Measurements from ENCODE around the gene TSEN2. TPM values are rescaled to one million over a fixed set of nuclear protein-coding genes. Genes with fewer than 3 reads are reported as not detected.

Gene TSEN2
- total RNA-seq, 1 donor from 2014 or later, result 8.6 TPM

DNA sequence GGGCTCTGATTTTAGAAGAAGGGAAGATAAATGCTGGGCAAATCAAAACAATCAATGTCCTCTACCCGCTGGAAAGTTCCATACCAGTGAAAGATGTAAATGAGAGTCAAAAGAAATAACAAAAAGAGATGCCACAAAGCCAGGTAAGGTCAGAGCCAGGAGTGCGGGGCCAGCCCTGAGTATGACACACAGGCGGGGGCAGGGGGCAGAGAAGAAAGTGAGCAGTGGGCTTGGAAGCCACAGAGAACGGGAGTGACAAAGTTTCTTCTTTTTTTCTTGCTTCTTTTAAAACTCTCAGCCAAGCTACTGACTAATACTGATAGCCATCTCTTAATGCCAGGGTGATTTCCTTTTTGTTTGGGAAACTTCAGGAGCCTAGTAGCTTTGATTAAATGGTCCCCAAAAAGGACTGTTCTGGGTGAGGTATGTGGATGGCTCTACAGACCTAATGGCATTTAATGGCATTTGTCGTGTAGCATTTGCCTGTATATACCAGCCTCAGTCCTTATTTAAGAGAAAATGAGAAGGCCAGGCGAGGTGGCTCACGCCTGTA, 23.1 kb upstream of the TSEN2 start:
- Mint-ChIP-seq H3K4me3 (ENCODE audit: unreplicated experiment) (no peak overlapping the region), H3K27ac (ENCODE audit: unreplicated experiment) (no peak overlapping the region), H3K36me3 (ENCODE audit: low read depth) (no peaks in the 10 kb centered on the region), H3K4me1 (ENCODE audit: low read depth) (peaks cover 11% of the 10 kb centered on the region), H3K9me3 (ENCODE audit: low read depth) (no peaks in the 10 kb centered on the region), H3K27me3 (ENCODE audit: low read depth) (no peaks in the 10 kb centered on the region)
- TF ChIP-seq, protein P1, sequence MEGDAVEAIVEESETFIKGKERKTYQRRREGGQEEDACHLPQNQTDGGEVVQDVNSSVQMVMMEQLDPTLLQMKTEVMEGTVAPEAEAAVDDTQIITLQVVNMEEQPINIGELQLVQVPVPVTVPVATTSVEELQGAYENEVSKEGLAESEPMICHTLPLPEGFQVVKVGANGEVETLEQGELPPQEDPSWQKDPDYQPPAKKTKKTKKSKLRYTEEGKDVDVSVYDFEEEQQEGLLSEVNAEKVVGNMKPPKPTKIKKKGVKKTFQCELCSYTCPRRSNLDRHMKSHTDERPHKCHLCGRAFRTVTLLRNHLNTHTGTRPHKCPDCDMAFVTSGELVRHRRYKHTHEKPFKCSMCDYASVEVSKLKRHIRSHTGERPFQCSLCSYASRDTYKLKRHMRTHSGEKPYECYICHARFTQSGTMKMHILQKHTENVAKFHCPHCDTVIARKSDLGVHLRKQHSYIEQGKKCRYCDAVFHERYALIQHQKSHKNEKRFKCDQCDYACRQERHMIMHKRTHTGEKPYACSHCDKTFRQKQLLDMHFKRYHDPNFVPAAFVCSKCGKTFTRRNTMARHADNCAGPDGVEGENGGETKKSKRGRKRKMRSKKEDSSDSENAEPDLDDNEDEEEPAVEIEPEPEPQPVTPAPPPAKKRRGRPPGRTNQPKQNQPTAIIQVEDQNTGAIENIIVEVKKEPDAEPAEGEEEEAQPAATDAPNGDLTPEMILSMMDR (IDR thresholded peaks at IDR 0.05), result no peak
- DNase-seq (ENCODE audit: low spot score), result no peak

DNA sequence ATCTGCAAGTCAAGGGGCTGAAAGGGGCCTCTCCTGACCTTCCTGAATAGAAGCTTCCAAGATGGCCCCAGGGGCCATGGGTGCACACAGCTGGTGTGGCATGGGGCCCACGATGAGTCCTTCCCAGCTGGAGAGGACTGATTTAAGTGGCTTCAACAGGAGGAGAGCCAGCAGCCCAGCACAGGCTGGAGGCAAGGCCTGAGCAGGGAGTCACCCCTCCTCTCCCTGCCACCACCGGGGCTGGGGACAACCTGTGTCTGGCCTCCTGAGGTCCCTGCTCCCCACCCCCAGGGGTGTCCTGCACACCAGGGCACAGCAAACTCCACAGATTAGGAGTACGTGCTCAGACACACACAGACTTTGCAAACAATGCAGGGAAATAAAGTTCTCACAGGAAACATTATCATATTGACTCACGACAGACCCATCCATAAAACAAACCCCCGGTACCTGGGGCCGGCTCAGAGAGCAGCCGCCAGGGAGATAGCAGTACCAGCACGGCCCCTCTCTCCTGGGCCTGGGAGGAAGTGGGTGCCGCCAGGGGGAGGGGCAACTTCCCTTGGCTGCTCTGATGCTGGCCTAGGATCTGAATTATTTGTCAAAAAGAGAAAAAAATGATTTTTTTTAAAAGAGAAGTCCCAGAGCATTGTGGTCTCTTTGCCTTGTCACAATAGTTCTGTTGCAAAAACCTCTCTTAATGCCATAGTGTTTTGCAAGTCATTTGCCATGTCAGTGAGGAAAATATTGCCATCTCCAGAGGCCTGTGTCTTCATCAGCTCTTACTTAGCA, 21.9 kb upstream of the TSEN2 start:
- H3K27ac Mint-ChIP-seq (ENCODE audit: unreplicated experiment), result no peak overlapping the region
- peaks cover 12% of the 10 kb centered on the region for H3K4me1 Mint-ChIP-seq (ENCODE audit: low read depth)
- no peaks in the 10 kb centered on the region for H3K9me3 Mint-ChIP-seq (ENCODE audit: low read depth)
- no peak overlapping the region for H3K4me3 Mint-ChIP-seq (ENCODE audit: unreplicated experiment)
- DNase-seq (ENCODE audit: low spot score), result no peak
- TF ChIP-seq, protein P1 (IDR thresholded peaks at IDR 0.05), result no peak
- no peaks in the 10 kb centered on the region for H3K36me3 Mint-ChIP-seq (ENCODE audit: low read depth)
- H3K27me3 Mint-ChIP-seq (ENCODE audit: low read depth), result no peaks in the 10 kb centered on the region

DNA sequence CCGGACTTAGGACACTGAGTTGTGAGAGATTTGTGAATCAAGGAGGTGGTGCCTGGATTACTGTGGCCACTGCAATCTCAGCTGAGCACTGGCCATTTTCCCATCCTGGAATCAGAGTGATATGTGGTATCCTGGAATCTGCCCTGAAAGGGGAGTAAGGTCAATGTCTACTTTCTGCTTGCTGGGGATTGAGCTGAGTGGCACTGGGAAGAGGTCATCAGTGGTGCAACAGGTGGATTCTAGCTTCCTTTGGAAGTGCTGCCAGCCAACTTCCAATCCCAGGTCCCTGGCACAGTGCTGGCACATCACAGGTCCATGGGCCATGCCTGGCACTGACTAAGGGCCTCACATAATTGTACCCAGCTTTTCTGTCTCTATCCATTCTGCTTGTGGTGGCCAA, 20.6 kb upstream of the TSEN2 start:
- H3K9me3 Mint-ChIP-seq (ENCODE audit: low read depth), result no peaks in the 10 kb centered on the region
- DNase-seq (ENCODE audit: low spot score), result no peak
- H3K4me3 Mint-ChIP-seq (ENCODE audit: unreplicated experiment), result no peak overlapping the region
- no peaks in the 10 kb centered on the region for H3K27me3 Mint-ChIP-seq (ENCODE audit: low read depth)
- peaks cover 12% of the 10 kb centered on the region for H3K4me1 Mint-ChIP-seq (ENCODE audit: low read depth)
- H3K36me3 Mint-ChIP-seq (ENCODE audit: low read depth), result no peaks in the 10 kb centered on the region
- TF ChIP-seq, protein P1 (IDR thresholded peaks at IDR 0.05), result no peak
- no peak overlapping the region for H3K27ac Mint-ChIP-seq (ENCODE audit: unreplicated experiment)

DNA sequence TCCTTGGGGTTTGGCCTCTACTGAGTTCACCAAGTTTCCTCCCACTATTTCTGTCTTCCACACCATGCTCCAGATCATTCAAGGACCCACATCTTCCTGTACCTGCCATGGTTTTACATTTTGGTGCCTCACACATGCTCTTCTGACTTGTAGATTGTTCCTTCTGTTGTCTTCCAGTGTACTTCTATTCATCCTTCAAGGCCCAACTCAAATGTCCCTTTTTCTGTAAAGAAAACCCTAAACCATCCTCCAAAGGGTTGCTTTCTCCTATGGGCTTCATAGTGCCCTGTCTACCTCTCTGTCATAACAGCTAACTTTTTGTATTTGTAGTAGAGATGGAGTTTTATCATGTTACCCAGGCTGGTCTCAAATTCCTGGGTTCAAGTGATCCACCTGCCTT, 20.1 kb upstream of the TSEN2 start:
- no peak overlapping the region for H3K4me3 Mint-ChIP-seq (ENCODE audit: unreplicated experiment)
- no peaks in the 10 kb centered on the region for H3K36me3 Mint-ChIP-seq (ENCODE audit: low read depth)
- peaks cover 12% of the 10 kb centered on the region for H3K4me1 Mint-ChIP-seq (ENCODE audit: low read depth)
- no peaks in the 10 kb centered on the region for H3K27me3 Mint-ChIP-seq (ENCODE audit: low read depth)
- DNase-seq (ENCODE audit: low spot score), result no peak
- TF ChIP-seq, protein P1 (IDR thresholded peaks at IDR 0.05), result no peak
- H3K27ac Mint-ChIP-seq (ENCODE audit: unreplicated experiment), result no peak overlapping the region
- H3K9me3 Mint-ChIP-seq (ENCODE audit: low read depth), result no peaks in the 10 kb centered on the region

DNA sequence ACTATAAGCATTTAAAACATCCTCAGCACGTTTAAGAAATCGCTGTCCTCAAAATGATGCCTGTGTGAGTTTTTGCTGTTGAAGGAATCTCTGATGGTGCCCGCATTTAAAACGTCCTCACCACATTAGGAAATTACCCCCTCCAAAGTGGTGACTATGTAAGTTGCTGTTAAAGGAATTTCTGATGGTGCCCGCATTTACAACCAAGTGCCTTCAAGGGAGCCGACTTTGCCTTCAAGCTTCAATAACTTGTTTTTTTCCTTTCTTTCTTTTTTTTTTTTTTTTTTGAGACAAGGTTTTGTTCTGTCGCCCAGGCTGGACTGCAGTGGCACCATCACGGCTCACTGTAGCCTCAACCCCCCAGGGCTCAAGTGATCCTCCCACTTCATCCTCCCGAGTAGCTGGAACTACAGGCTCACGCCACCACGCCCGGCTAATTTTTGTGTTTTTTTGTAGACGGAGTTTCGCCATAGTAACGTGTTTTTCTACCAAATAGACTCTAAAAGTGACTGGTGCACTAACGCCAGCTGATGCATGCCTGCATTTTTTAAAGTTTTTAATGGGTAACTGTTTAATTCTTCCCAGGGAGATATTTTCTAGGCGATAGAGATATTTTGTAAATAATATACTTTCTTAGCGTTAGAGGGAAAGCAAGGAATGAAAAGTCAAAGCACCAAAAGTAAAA, 19.0 kb upstream of the TSEN2 start:
- Mint-ChIP-seq H3K36me3 (ENCODE audit: low read depth) (no peaks in the 10 kb centered on the region), H3K27me3 (ENCODE audit: low read depth) (no peaks in the 10 kb centered on the region), H3K9me3 (ENCODE audit: low read depth) (no peaks in the 10 kb centered on the region), H3K4me3 (ENCODE audit: unreplicated experiment) (no peak overlapping the region), H3K4me1 (ENCODE audit: low read depth) (peaks cover 17% of the 10 kb centered on the region), H3K27ac (ENCODE audit: unreplicated experiment) (no peak overlapping the region)
- TF ChIP-seq, protein P1 (IDR thresholded peaks at IDR 0.05), result no peak
- no peak for DNase-seq (ENCODE audit: low spot score)

Measured in chondrocyte (in vitro differentiated cells).